A549 (cell line): ENCODE measurements around the gene TMEM100. TPM values are rescaled to one million over a fixed set of nuclear protein-coding genes. Genes with fewer than 3 reads are reported as not detected.

Experiments
- ATAC-seq, 2 experiments: fragments of 200-7000 bp in 1 of 2; fragments of >200 bp in 1 of 2; cut with Nextera tagmentation in 1 of 2; cut with Tn5 transposase in 1 of 2; 3 replicates each; pipeline versions ENCODE4 v1.8.0 to v1.9.1; 2018 to 2020; ENCODE audit warnings: mild to moderate bottlenecking in 1 of 2, moderate library complexity in 1 of 2
- CTCF ChIA-PET: fragments of 300-600 bp; sonication (Branson Sonifier 250); formaldehyde crosslinking; extraction: SDS; loops from one replicate; lab custom pipeline; 2021; ENCODE audit warnings: antibody characterized with exemption, inconsistent platforms; lab: Yijun Ruan, JAX
- POLR2A ChIA-PET: fragments of 350-600 bp; formaldehyde crosslinking; extraction: SDS; loops from one replicate; lab custom pipeline; 2021; ENCODE audit warnings: antibody characterized with exemption, inconsistent platforms; lab: Yijun Ruan, JAX
- DNase-seq, 2 experiments: peaks; one replicate each; pipeline versions ENCODE4 v3.0.0 to v3.0.0-alpha.2; 2011 to 2016; ENCODE audit warnings: low read depth in 1 of 2, low spot score in 1 of 2
- FAIRE-seq: peaks from 2 replicates; lab custom pipeline; 2011; peaks lifted over from hg19 to GRCh38; lab: Jason Lieb, UNC
- H3K27ac ChIP-seq, 2 experiments: fragments of >200 bp; sonication (Bioruptor Twin); formaldehyde crosslinking; 3 replicates each; pipeline ENCODE4 v1.5.1; 2016 to 2017
- H3K4me1 ChIP-seq: fragments of >200 bp; sonication (Bioruptor Twin); formaldehyde crosslinking; 3 replicates; pipeline ENCODE4 v1.6.1; 2016
- H3K4me2 ChIP-seq: fragments of >200 bp; sonication (Bioruptor Twin); formaldehyde crosslinking; 3 replicates; pipeline ENCODE4 v1.6.1; 2016
- H3K4me3 ChIP-seq: fragments of >200 bp; sonication (Bioruptor Twin); formaldehyde crosslinking; 3 replicates; pipeline ENCODE4 v1.5.1; 2016
- H3K9me3 ChIP-seq: fragments of >200 bp; sonication (Bioruptor Twin); formaldehyde crosslinking; 3 replicates; pipeline ENCODE4 v1.6.1; 2016
- CBX8 ChIP-seq: fragments of 200-600 bp; sonication (generic); IDR thresholded peaks from 2 replicates; pipeline ENCODE4 v1.6.1; 2016
- CEBPB ChIP-seq, 2 experiments: fragments of >200 bp in 1 of 2; sonication (Bioruptor Twin) in 1 of 2; formaldehyde crosslinking in 1 of 2; IDR thresholded peaks; 2 replicates each; pipeline ENCODE4 v1.6.1; 2012 to 2016
- EP300 ChIP-seq, 2 experiments: fragments of >200 bp; sonication (Bioruptor Twin); formaldehyde crosslinking; IDR thresholded peaks; 2 replicates in 1 of 2; 3 replicates in 1 of 2; pipeline ENCODE4 v1.6.1; 2016 to 2017
- ESRRA ChIP-seq: fragments of 150-350 bp; IDR thresholded peaks from 2 replicates; pipeline ENCODE4 v1.6.1; 2014; ENCODE audit warnings: mild to moderate bottlenecking, low read length, borderline replicate concordance
- HEYL ChIP-seq: fragments of 250-450 bp; sonication (Bioruptor Pico); IDR thresholded peaks from 2 replicates; pipeline ENCODE4 v1.8.0; 2021; ENCODE audit warnings: mild to moderate bottlenecking, moderate library complexity
- HMGXB4 ChIP-seq: fragments of 250-450 bp; sonication (Bioruptor Pico); IDR thresholded peaks from 2 replicates; pipeline ENCODE4 v1.5.0; 2021; ENCODE audit warnings: mild to moderate bottlenecking, moderate library complexity, borderline replicate concordance
- JUN ChIP-seq, 2 experiments: fragments of >200 bp; sonication (Bioruptor Twin); formaldehyde crosslinking; IDR thresholded peaks; 2 replicates in 1 of 2; 3 replicates in 1 of 2; pipeline ENCODE4 v1.6.1; 2016 to 2017
- MAZ ChIP-seq: fragments of 150-350 bp; IDR thresholded peaks from 2 replicates; pipeline ENCODE4 v1.6.1; 2014; ENCODE audit warnings: antibody characterized with exemption, low read depth, low read length, borderline replicate concordance
- NFE2L2 ChIP-seq: fragments of 150-350 bp; conservative IDR thresholded peaks from 2 replicates; pipeline ENCODE4 v1.6.1; 2014; ENCODE audit warnings: low read length
- NPAS2 ChIP-seq: fragments of 250-450 bp; sonication (Bioruptor Pico); IDR thresholded peaks from 2 replicates; pipeline ENCODE4 v1.8.0; 2022; ENCODE audit warnings: mild to moderate bottlenecking, moderate library complexity, borderline replicate concordance
- POLR2A ChIP-seq: IDR thresholded peaks from 2 replicates; pipeline ENCODE4 v1.6.1; 2012; ENCODE audit warnings: mild to moderate bottlenecking, low read length
- POLR2AphosphoS2 ChIP-seq: conservative IDR thresholded peaks from 2 replicates; pipeline ENCODE4 v1.6.1; 2012; ENCODE audit warnings: low read length, improper control_type of control experiment, inconsistent platforms
- RFX5 ChIP-seq: fragments of 450-650 bp; IDR thresholded peaks from 2 replicates; pipeline ENCODE4 v1.7.1; 2014; ENCODE audit warnings: antibody characterized with exemption, mild to moderate bottlenecking, moderate library complexity
- SMC3 ChIP-seq: fragments of >200 bp; sonication (Bioruptor Twin); formaldehyde crosslinking; IDR thresholded peaks from 3 replicates; pipeline ENCODE4 v1.6.1; 2018; ENCODE audit warnings: inconsistent platforms
- WGBS: methylation state at CpG from one replicate; pipeline ENCODE4 v1.1.6; 2017; ENCODE audit errors: missing lambda C conversion rate; 5-methylcytosine and 5-hydroxymethylcytosine counted together
- polyA plus RNA-seq, 4 experiments: library from polyadenylated mRNA; depleted of rRNA in 3 of 4; stranded (reverse); fragments of >200 nt; fragmentation: RNase III in 1 of 4; extraction: RNeasy Plus Mini Kit Qiagen cat#74134 plus additional on column Dnase treatment in 1 of 4; gene quantifications; 2 replicates in 3 of 4; 3 replicates in 1 of 4; pipeline ENCODE4 v1.2.3, GENCODE V29; 2011 to 2017
- TF ChIP-seq, protein P1 (sequence below): fragments of >200 bp; sonication (Bioruptor Twin); formaldehyde crosslinking; IDR thresholded peaks from 3 replicates; pipeline ENCODE4 v1.5.1; 2016
- TF ChIP-seq, protein P2 (sequence below): fragments of 200-600 bp; sonication (generic); IDR thresholded peaks from 2 replicates; pipeline ENCODE4 v1.6.1; 2016; ENCODE audit warnings: antibody characterized with exemption, mild to moderate bottlenecking, moderate library complexity
- TF ChIP-seq, protein P3 (sequence below): fragments of 450-650 bp; IDR thresholded peaks from 2 replicates; pipeline ENCODE4 v1.6.1; 2014; ENCODE audit warnings: antibody characterized with exemption
- TF ChIP-seq, protein P4 (sequence below): IDR thresholded peaks from 2 replicates; pipeline ENCODE4 v1.6.1; 2012

Gene TMEM100
- polyA plus RNA-seq, 2 of the 4 experiments (the other 2 are of a cell fraction), result not detected

DNA sequence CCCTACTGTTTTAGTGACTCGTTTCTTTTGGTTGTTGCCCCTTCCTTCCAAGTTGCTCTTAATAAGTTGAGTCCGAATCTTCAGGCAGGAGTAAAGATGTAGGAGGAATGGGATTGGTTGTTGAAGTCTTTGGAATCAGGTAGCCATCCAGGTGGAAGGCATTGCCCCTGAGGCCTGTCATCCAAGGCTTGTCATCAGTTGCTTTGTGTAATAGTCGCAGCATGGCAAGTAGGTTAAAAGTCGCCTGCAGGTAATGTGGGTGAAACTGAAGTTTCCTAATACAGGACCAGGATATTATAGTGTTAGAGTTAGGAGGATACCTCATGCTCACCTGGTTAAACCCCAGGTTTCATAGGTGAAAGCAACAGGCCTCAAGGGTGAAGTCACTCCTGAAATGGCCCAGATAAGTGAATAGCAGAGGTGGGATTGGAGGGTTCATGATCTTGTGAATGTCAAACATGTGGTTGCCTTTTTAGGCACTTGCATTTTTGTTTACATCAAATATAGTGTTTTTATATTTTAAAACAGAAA, 29.1 kb upstream of the TMEM100 start:
- H3K9me3 ChIP-seq, result no peaks in the 10 kb centered on the region
- DNase-seq, result no peak
- peak overlapping the region; percentile 84 for H3K4me2 ChIP-seq
- no peak for FAIRE-seq
- TF ChIP-seq JUN (IDR thresholded peaks at IDR 0.05) (no peak), RFX5 (no peak), HMGXB4 (no peak), POLR2AphosphoS2 (no peak), CBX8 (no peak), HEYL (no peak), SMC3 (no peak), NFE2L2 (no peak), EP300 (IDR thresholded peaks at IDR 0.05) (no peak)
- TF ChIP-seq, protein P1, sequence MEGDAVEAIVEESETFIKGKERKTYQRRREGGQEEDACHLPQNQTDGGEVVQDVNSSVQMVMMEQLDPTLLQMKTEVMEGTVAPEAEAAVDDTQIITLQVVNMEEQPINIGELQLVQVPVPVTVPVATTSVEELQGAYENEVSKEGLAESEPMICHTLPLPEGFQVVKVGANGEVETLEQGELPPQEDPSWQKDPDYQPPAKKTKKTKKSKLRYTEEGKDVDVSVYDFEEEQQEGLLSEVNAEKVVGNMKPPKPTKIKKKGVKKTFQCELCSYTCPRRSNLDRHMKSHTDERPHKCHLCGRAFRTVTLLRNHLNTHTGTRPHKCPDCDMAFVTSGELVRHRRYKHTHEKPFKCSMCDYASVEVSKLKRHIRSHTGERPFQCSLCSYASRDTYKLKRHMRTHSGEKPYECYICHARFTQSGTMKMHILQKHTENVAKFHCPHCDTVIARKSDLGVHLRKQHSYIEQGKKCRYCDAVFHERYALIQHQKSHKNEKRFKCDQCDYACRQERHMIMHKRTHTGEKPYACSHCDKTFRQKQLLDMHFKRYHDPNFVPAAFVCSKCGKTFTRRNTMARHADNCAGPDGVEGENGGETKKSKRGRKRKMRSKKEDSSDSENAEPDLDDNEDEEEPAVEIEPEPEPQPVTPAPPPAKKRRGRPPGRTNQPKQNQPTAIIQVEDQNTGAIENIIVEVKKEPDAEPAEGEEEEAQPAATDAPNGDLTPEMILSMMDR, result no peak
- TF ChIP-seq, protein P2, sequence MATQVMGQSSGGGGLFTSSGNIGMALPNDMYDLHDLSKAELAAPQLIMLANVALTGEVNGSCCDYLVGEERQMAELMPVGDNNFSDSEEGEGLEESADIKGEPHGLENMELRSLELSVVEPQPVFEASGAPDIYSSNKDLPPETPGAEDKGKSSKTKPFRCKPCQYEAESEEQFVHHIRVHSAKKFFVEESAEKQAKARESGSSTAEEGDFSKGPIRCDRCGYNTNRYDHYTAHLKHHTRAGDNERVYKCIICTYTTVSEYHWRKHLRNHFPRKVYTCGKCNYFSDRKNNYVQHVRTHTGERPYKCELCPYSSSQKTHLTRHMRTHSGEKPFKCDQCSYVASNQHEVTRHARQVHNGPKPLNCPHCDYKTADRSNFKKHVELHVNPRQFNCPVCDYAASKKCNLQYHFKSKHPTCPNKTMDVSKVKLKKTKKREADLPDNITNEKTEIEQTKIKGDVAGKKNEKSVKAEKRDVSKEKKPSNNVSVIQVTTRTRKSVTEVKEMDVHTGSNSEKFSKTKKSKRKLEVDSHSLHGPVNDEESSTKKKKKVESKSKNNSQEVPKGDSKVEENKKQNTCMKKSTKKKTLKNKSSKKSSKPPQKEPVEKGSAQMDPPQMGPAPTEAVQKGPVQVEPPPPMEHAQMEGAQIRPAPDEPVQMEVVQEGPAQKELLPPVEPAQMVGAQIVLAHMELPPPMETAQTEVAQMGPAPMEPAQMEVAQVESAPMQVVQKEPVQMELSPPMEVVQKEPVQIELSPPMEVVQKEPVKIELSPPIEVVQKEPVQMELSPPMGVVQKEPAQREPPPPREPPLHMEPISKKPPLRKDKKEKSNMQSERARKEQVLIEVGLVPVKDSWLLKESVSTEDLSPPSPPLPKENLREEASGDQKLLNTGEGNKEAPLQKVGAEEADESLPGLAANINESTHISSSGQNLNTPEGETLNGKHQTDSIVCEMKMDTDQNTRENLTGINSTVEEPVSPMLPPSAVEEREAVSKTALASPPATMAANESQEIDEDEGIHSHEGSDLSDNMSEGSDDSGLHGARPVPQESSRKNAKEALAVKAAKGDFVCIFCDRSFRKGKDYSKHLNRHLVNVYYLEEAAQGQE, result no peak
- TF ChIP-seq, protein P3, sequence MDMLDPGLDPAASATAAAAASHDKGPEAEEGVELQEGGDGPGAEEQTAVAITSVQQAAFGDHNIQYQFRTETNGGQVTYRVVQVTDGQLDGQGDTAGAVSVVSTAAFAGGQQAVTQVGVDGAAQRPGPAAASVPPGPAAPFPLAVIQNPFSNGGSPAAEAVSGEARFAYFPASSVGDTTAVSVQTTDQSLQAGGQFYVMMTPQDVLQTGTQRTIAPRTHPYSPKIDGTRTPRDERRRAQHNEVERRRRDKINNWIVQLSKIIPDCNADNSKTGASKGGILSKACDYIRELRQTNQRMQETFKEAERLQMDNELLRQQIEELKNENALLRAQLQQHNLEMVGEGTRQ, result no peak
- CTCF ChIA-PET, result interaction anchor here (0.5 to 3.0 kb wide), 10 partner anchors 9 to 225 kb away, joined by 3 to 26 read pairs (median 10); no protein-coding TSS in a partner anchor
- peak overlapping the region; percentile 58 for H3K4me3 ChIP-seq
- no peak for ATAC-seq
- POLR2A ChIA-PET, result interaction anchor here (0.7 to 1.6 kb wide), 10 partner anchors 9 to 514 kb away, joined by 3 to 13 read pairs (median 4); partner anchors contain the start of gene TMEM100
- peak overlapping the region; percentile 86 to 94 for H3K27ac ChIP-seq
- WGBS, result 68% methylated on average over 4 of the region's 4 CpGs
- H3K4me1 ChIP-seq, result peaks cover 12% of the 10 kb centered on the region; the same call in 2 of the 3 replicates

DNA sequence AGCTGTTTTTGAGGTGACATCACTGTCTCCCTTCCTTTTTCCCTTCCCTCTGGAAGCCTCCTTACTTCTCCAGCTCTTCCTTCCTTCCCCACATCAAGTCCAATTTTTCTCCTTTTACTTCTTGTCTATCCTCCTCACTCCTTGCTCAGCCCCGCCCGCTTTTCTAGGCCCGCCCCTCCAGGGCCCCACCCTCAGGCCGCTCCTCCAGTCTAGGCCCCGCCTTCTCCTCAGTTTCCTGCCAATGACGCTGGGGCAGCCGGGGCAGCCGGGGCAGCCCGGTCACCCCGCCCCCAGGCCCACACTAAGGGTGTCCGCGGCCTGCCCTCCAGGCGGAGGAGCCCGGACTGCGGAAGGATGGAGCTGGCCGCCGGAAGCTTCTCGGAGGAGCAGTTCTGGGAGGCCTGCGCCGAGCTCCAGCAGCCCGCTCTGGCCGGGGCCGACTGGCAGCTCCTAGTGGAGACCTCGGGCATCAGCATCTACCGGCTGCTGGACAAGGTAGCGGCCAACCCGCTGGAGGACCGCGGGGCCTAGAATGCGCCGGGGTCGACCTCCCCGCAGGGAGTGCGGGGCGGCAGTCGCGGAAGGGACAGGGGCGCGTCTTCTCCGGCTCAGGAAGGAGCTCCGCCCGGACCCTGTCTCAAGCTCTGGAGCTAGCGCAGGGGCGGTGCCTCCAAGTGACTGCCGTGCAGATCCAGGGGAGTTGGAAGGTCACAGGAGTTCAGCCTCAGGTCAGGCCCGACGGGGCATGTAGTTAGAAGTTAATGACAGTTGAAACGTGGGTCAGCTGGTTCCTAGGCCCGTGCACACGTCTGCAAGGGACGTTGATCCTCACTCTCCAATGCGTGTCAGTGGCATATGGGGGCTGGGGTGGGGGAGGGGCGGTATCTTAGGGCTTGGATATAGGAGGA, 28.3 kb upstream of the TMEM100 start, which contains the start of gene PCTP:
TSS of gene PCTP (plus strand) at position 302 of the 908 bp plus-strand sequence. CDS start at position 355, 53 bp downstream.
- ChIA-PET CTCF (interaction anchor here (0.9 to 3.0 kb wide), 14 partner anchors 9 to 237 kb away, joined by 3 to 26 read pairs (median 6); no protein-coding TSS in a partner anchor), POLR2A (interaction anchor here (0.6 to 1.6 kb wide), 11 partner anchors 8 to 513 kb away, joined by 3 to 13 read pairs (median 4); partner anchors contain the start of gene TMEM100)
- Histone ChIP-seq H3K27ac (peak within 1 kb of the TSS; percentile 86 to 94), H3K4me2 (peak within 1 kb of the TSS; percentile 84), H3K4me1 (peaks cover 12% of the 10 kb centered on the region; the same call in 2 of the 3 replicates), H3K4me3 (peak within 1 kb of the TSS; percentile 58), H3K9me3 (no peaks in the 10 kb centered on the region)
- DNase-seq, result peak; percentile 91 to 94
- 0% methylated on average over 18 of the region's 53 CpGs for WGBS
- no peak for FAIRE-seq
- peak; percentile 97 to 99 for ATAC-seq
- TF ChIP-seq, protein P4, sequence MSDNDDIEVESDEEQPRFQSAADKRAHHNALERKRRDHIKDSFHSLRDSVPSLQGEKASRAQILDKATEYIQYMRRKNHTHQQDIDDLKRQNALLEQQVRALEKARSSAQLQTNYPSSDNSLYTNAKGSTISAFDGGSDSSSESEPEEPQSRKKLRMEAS, result peak; percentile 61
- peak; percentile 87 for TF ChIP-seq POLR2A
- TF ChIP-seq NPAS2 (CRISPR knock-in tag), result no peak
- TF ChIP-seq CEBPB (IDR thresholded peaks at IDR 0.05), result no peak
- TF ChIP-seq MAZ, result no peak
- TF ChIP-seq, protein P1, result 0 out of 3 replicates have a peak, but pooled peaks have one; percentile 5
- 0 out of 2 replicates have a peak, but pooled peaks have one; percentile 6 for TF ChIP-seq ESRRA
- TF ChIP-seq, protein P2, result no peak
- 0 out of 2 replicates have a peak, but pooled peaks have one; percentile 44 for TF ChIP-seq RFX5
